ENCODE results near the gene DHCR24. TPM values are rescaled to one million over a fixed set of nuclear protein-coding genes. Genes with fewer than 3 reads are reported as not detected.

DHCR24 gene
- polyA plus RNA-seq, 2 of the 4 experiments (the other 2 are of a cell fraction): 29.9 to 33.3 TPM

- WGBS (ENCODE audit: missing lambda C conversion rate): 93% methylated on average over 8 of the region's 9 CpGs
- ATAC-seq: no peak
- POLR2A ChIA-PET: no interaction called here
These were observed 40.2 kb downstream of the DHCR24 start for GRCh38 chr1:54846716-54847284.

GRCh38 chr1:54846301-54846700 is 40.7 kb downstream of the DHCR24 start:
- no peak overlapping the region for H3K4me2 ChIP-seq
- WGBS (ENCODE audit: missing lambda C conversion rate): 93% methylated on average over 3 of the region's 3 CpGs
- ChIA-PET CTCF (interaction anchor here (1.9 kb wide), 1 partner anchor 11 kb away, joined by 4 read pairs; no protein-coding TSS in a partner anchor), POLR2A (no interaction called here)
- no peaks in the 10 kb centered on the region for H3K9me3 ChIP-seq
- FAIRE-seq: no peak
- DNase-seq (ENCODE audit: low read depth in 1 of 2, low spot score in 1 of 2): no peak
- no peak for ATAC-seq
- no peak overlapping the region for H3K4me3 ChIP-seq
- H3K4me1 ChIP-seq: peaks cover 15% of the 10 kb centered on the region
- no peak overlapping the region for H3K27ac ChIP-seq
- TF ChIP-seq E2F6 (IDR thresholded peaks at IDR 0.05; ENCODE audit: borderline replicate concordance, low read depth) (no peak), FOSB (CRISPR knock-in tag; IDR thresholded peaks at IDR 0.05) (no peak), CTCF (IDR thresholded peaks at IDR 0.05) (no peak), REST (IDR thresholded peaks at IDR 0.05) (no peak), ATOH8 (CRISPR knock-in tag; IDR thresholded peaks at IDR 0.05; ENCODE audit: low read depth) (no peak), EHMT2 (IDR thresholded peaks at IDR 0.05; ENCODE audit: low read depth) (no peak)

More at GRCh38 chr1:54846716-54847284, 40.2 kb downstream of the DHCR24 start:
- H3K4me3 ChIP-seq: no peak overlapping the region
- TF ChIP-seq CHD4 (IDR thresholded peaks at IDR 0.05; ENCODE audit: borderline replicate concordance) (no peak), HES2 (IDR thresholded peaks at IDR 0.05) (no peak), RCOR1 (IDR thresholded peaks at IDR 0.05; ENCODE audit: low read depth, low read length) (no peak), CTCF (IDR thresholded peaks at IDR 0.05) (no peak), CBX8 (IDR thresholded peaks at IDR 0.05) (no peak), ZSCAN20 (CRISPR knock-in tag; IDR thresholded peaks at IDR 0.05) (no peak), RNF2 (IDR thresholded peaks at IDR 0.05; ENCODE audit: borderline replicate concordance, low read depth) (no peak), RARB (CRISPR knock-in tag; IDR thresholded peaks at IDR 0.05) (no peak), RFX5 (IDR thresholded peaks at IDR 0.05) (no peak), E2F6 (IDR thresholded peaks at IDR 0.05; ENCODE audit: borderline replicate concordance, low read depth) (no peak), BHLHE40 (IDR thresholded peaks at IDR 0.05; ENCODE audit: low read depth, low read length) (no peak), HOXB13 (CRISPR knock-in tag; IDR thresholded peaks at IDR 0.05; ENCODE audit: low read depth) (no peak), FOSL2 (IDR thresholded peaks at IDR 0.05) (no peak), FOSL2 (CRISPR knock-in tag; IDR thresholded peaks at IDR 0.05) (no peak), HMGXB4 (CRISPR knock-in tag; IDR thresholded peaks at IDR 0.05; ENCODE audit: borderline replicate concordance) (no peak), ZFP36 (IDR thresholded peaks at IDR 0.05; ENCODE audit: borderline replicate concordance, partially characterized antibody) (no peak), EHF (CRISPR knock-in tag; IDR thresholded peaks at IDR 0.05) (no peak), CBX2 (IDR thresholded peaks at IDR 0.05; ENCODE audit: borderline replicate concordance, low read depth) (no peak)
- FAIRE-seq (no peak), DNase-seq (ENCODE audit: low read depth in 1 of 2, low spot score in 1 of 2) (no peak)
- CTCF ChIA-PET: interaction anchor here (1.9 kb wide), 1 partner anchor 12 kb away, joined by 4 read pairs; no protein-coding TSS in a partner anchor
- no peaks in the 10 kb centered on the region for H3K9me3 ChIP-seq
- no peak overlapping the region for H3K27ac ChIP-seq
- peaks cover 15% of the 10 kb centered on the region for H3K4me1 ChIP-seq
- H3K4me2 ChIP-seq: no peak overlapping the region

All from A549 (cell line).